HG02870 (cell line): ENCODE data around the gene HSPB9.

Experiments used
- ATAC-seq: cut with Tn5 transposase; IDR thresholded peaks from one replicate; pipeline ENCODE4 v1.9.1; 2021; ENCODE audit warnings: mild to moderate bottlenecking, moderate library complexity; ENCODE audit not compliant: unreplicated experiment

Gene HSPB9, protein sequence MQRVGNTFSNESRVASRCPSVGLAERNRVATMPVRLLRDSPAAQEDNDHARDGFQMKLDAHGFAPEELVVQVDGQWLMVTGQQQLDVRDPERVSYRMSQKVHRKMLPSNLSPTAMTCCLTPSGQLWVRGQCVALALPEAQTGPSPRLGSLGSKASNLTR

DNA sequence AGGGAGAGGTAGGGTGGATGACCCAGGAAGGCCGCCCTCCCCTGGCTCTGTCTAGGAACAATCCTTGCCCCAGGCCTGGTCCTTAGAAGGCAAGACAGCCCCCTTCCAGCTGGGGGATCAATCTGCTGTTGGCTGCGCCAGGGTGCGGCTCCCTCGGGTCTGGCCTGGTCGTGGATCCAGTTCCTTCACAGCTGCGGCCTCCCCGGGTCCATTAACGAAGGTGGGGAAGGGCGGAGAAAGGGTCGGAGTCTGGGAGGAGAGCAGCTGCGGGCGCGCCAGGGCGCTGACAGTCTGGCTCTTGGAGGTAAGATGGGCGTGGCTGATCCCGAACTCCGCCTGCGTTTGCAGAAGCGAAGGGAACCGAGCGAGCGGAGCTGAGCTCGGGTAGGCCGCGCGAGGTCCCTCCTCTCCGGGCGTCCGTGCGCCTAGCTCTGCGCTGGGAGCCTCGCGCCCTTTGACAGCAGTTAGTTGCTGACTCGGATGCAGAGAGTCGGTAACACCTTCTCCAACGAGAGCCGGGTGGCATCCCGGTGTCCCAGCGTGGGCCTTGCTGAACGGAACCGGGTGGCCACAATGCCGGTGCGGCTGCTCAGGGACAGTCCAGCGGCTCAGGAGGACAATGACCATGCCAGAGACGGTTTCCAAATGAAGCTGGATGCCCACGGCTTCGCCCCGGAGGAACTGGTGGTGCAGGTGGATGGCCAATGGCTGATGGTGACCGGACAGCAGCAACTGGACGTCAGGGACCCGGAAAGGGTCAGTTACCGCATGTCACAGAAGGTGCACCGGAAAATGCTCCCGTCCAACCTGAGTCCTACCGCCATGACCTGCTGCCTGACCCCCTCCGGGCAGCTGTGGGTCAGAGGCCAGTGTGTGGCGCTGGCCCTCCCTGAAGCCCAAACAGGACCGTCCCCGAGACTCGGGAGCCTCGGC is at the start of gene HSPB9:
Gene HSPB9, plus strand, starts transcription at position 434 of the 933 bp plus-strand sequence. Its CDS starts 47 bp downstream, at position 481.
- ATAC-seq, result no peak

DNA sequence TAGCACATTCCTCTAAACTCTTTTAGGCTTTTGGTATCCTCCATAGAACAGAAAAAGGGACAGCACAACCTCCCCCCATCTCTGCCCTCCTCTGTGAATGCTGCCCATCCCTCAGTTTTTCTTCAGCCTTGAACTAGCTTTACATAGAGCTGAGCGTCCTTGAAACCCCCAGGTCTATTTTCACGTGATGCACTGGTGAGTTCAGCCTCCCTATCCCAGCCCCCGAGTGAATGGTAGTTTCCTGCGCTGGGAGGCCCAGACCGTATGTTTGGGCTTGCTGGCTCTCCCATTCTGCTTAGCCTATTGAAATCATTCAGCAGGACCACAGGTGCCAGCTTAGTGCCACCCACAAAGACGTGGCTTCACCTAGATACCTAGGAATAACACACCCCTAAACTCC is 46.8 kb upstream of the HSPB9 start:
- ATAC-seq, result no peak

DNA sequence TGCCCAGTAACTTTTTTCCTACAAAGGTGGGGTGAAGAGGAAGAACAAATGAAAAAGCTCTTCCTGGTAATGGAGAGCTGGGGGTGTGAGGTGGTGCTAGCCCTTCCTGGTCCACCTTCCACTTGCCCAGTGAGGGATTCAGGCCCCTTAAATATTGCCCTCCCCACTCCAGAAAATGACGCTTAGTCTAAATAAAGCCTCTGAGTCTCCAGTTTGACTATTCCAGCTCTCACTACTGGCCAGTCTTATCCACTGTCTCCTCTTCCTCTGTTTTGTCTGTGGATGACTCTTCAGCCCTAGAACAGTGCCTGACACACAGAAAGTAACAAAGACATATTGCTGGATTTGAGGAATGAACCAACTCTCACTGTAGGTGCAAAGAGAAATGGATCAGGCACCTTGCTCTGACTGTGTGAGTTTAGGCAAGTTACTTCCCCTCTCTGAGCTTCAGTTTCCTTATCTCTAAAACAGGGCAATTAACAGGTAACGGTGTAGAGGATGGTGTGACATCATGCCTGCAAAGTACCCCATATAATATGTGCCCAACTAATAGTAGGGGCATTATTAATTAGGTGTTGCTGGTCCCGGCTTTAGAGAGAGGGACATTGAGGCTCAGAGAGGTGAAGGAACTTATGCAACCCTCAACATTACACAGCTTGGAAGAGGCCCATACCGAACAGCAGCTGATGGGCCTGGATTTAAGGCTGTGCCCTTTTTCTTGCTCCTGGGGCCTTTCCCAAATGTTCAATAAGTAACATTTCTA is 45.6 kb upstream of the HSPB9 start:
- no peak for ATAC-seq

DNA sequence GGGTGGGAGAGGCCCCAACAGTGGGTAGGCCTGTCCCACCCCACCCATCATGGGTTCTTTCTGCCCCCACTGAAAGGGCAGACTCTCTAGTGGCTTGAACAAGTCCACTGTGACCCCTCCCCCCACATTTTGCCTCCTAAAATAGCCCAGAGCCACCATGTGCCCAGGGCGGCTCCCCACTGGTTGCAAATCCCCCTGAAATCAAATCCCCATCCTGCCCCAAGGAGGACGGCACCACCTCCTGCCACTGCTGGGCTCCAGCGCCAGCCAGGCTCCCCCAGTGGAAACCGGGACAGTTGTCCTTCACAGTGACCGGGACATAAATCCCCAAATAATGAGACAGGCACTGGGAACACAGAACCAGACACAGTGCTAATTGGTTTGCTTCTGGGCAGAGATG is 44.8 kb upstream of the HSPB9 start:
- ATAC-seq, result no peak

DNA sequence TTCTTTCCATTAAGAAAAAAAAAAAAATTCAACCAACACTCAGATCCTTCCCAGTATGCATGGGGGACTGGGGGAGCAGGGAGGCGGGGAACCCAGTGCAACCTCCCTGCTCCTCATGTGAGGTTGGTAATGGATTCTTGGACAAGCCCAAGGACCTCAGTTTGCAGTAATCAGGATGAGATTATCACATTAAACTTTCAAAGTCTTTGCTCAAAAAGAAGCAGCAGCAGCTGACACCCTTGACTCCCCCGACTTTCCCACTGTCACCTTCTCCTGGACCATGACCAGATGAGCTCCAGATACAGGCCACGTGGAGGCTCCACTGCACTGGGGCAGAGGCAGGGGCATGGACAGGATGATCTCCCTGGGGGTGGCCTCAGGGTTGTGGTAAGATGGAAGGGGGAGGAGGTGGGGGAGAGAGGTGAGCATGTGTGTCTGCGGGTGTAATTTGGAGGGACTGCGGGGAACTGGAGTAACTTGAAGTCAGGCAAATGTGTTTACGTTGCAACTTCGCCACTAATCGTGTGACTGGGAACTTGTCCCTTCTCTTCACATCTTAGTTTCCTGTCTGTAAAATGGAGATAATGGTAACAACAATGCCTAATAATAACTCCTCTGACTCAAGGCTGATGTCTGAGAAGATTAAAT is 44.1 kb upstream of the HSPB9 start:
- ATAC-seq, result no peak

DNA sequence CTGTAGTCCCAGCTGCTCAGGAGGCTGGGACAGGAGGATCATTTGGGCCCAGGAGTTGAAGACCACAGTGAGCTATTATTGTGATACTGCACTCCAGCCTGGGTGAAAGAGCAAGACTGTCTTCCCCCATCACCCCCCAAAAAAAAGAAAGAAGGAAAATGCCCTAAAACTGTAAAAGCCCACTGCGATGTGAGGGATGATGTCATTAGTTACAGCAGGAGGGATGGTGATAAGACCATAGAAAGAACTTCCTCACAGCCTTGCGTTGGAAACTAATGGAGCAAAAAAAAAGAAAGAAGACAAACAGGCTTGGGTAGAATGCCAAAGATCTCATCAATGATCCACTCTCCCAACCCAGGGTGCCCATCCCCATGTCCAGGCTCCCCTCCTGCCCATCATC is 43.1 kb upstream of the HSPB9 start:
- ATAC-seq, result no peak

DNA sequence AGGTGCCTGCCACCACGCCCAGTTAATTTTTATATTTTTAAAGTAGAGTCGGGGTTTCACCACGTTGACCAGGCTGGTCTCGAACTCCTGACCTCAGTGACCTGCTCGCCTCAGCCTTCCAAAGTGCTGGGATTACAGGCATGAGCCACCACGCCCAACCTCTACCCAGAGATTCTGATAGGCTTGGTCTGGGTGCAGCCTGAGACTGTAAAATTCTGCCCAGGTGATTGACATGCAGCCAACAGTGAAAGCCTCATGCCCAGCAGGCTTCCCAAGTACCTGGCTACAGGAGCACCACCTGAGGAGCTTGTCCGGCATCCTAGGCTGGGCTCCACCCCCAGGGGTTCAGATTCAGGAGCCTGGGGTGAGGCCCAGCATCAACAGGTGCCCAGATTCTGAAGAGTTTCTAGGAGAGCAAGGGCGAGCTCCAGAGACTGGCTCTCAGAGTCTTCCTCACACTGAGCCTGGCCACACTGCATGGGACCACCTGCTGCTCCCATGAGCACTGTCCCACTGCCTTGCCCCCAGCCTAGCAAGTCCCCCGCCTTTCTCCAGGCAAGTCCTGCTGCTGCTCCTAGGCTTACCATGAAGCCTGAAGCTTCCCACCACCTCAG is 41.0 kb upstream of the HSPB9 start:
- no peak for ATAC-seq

DNA sequence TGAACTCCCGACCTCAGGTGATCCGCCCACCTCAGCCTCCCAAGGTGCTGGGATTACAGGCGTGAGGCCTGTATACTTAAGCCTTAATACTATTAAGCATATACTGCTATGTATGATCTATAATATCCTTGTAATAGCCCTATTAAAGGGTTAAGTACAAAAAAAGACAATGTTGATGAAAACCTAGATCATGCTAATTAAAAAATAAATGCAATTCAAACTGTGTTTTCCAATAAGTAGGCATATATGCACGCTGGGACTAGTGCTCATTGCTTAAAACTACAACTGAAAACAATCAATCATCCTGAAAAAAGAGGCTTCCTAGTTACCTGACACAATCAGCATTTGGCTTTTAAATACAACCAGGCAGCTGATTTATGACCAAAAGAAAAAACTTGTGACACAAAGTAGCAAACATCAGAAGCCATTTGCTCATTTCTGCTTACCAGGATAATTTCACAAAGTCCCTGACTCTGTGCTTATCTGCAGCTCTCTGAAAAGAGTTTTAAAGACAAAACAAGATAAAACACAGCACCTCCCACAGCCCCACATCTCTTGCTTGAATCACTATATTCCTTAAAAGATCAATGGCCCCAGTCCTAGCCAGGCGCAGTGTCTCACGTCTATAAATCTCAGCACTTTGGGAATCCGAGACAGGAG is 35.4 kb upstream of the HSPB9 start:
- no peak for ATAC-seq

DNA sequence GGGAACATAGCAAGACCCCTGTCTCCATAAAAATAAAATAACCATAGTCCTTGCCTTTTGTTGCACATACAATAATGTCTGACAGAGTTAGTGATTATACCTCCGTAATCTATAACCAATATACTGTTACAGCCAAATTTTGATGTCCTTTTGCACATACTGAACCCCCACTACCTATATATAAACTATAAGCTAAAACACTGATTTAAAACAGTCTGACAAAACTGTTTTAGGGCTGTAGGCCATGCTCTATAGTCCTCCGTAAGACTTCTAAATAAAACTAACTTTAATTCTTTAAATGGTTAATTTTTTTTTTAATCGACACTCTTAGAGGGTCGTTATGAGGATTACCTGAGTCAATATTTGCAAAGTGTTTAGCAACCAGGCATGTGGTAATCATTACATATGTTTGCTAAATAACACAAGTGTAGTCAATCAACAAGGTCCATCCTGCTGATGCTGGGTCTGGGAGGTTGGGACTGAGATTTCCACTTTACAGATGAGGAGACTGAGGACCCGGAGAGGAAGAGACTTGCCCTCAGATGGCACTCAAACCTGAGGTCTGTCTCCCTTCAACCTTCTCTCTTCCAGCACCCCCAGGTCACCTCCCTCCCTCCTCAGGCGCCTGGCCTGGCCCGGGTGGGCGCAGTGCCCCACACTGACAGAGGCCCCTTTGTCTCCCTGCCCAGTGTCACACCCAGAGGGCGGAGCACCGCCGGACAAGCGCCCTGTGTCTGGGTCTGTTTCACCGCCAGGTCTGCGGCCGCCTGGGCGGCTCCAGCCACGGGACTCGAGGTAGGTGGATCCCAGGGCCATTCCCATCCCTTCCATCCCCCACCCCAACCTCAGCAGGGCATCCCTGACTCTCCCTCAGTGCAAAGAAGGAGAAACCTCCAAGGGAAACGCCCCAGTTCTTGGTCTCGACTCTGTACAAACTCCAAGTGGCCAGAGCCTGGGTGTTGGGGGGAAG is 34.6 kb upstream of the HSPB9 start:
- ATAC-seq, result no peak

DNA sequence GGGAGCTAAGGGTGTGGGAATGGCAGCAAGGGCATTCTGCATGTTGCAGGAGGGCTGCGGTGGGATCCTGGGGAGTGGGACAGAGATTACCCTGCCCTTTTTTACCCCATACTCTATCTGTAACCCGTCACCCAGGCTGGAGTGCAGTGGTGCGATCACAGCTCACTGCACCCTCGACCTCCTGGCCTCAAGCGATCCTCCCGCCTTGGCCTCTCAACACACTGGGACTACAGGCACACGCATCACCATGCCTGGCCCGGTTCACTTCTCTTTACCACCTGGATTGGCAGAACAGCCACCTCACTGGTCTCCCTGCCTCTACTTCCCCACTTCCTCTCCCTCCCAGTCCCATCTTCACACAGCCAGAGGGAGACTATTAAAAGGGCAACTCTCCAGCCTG is 33.9 kb upstream of the HSPB9 start:
- no peak for ATAC-seq

DNA sequence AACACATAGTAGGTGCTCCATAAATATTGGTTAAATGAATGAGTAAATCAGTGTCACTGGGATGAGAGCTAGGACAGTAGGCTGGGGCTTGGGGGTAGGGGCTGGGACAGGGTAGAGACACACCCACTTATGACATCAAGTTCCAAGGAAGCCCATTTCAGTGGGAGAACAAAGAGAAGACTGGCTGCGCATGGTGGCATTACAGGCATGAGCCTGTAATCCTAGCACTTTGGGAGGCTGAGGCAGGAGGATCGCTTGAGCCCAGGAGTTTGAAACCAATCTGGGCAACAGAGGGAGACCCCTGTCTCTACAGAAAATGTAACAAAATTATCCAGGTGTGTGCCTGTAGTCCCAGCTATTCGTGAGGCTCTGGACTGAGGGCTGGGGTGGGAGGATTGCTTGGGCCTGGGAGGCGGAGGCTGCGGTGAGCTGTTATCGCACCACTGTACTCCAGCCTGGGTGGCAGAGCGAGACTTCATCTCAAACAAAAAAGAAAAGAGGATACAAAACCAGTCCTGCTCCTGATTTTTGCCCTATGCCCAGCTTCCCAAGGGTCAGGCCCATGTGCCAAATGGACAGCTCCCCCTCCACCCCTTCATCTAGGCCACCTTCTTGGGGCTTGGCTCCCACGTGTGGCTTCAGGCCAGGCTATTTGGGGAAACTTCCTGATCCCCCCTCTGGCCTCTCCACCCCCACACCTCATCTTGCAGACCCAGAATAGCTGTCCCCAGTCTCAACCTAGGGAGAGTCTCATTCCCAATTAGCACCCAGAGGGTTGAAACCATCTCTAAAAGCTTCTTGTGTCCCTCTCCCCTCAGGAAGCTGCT is 31.4 kb upstream of the HSPB9 start:
- ATAC-seq, result no peak

DNA sequence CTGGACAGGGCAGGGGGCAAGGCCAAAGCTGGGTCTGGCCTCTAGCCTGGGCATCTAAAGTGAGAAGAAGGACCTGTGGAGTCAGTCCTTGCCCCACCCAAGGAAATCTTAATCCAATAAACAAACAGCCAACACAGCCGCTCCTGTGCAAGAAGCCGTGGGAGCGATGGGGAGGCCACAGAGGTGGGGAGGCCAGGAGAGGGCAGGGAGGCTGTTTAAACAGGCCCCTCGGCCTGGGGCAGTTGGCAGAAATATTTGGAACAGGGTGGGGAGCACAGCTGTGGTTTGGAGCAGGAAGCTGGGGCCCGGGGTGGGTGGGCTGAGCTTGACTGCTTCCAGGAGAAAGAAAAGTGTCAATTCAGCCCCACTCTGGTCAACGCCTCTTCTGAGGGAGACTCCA is 29.7 kb upstream of the HSPB9 start:
- ATAC-seq, result no peak

DNA sequence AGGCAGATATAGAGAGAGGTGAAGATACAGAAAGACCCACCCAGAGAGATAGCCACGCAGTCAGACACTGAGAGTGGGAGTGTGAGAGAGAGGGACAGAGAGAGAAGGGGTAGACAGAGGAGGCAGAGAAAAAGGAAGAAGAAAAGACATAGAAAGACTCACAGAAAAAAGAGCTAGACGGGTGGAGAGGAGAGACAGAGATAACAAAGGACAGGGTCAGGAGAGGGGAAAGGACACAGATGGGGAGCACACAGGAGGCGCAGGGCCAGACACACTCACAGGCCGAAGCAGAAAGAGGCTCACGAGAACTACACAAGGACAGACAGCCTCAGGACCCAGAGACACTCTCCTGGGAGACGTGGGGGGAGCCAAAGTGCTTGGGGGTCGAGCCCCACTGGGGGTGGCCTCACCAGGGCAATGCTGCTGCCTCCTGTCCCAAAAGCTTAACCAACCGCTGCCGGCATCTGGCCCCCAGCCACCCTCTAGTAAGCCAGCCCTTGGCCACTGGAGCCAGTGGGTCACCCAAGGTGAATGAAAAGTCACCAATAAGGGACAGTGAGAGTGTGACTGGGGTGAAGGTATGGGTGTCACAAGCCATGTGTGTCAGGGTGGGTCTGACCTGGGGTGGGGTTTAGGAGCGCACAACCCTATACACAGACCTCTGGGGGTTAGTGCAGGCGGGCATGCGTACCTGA is 28.1 kb upstream of the HSPB9 start:
- ATAC-seq, result no peak

DNA sequence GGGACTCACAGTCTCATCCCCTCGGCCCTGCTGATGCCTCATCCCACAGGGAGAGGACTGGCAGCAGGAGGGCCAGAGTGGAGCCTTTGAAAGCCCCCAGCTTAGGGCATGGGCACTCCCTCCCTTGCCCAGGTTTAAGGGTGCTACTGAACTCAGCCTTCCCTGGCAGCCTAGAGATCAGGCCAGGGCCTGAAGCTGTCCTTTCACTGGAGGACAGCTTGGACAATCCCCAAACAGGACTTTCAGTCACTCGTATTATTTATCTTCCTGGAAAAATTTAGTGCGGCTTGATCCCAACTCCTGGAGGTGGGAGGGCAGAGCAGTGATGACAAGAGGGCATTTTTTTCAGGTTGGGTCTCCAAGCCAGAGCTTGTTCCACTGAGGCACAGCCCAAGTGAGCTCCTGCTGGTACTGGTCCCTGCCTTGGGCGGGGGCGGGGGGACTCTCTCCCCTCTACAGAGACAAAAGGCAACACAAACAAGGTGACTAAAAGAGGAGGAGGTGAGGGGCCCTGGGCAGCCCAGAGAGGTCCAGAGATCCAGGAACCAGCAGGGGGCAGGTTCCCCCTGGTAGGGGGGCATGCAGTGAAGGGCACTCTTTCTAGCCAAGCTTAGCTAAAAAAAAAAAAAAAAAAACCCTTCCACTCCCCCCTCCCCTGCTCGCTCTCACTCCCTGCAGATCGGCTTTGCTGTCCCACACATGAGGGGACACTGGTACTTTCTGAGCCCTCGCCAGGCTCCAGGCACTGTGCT is 26.1 kb upstream of the HSPB9 start:
- no peak for ATAC-seq

DNA sequence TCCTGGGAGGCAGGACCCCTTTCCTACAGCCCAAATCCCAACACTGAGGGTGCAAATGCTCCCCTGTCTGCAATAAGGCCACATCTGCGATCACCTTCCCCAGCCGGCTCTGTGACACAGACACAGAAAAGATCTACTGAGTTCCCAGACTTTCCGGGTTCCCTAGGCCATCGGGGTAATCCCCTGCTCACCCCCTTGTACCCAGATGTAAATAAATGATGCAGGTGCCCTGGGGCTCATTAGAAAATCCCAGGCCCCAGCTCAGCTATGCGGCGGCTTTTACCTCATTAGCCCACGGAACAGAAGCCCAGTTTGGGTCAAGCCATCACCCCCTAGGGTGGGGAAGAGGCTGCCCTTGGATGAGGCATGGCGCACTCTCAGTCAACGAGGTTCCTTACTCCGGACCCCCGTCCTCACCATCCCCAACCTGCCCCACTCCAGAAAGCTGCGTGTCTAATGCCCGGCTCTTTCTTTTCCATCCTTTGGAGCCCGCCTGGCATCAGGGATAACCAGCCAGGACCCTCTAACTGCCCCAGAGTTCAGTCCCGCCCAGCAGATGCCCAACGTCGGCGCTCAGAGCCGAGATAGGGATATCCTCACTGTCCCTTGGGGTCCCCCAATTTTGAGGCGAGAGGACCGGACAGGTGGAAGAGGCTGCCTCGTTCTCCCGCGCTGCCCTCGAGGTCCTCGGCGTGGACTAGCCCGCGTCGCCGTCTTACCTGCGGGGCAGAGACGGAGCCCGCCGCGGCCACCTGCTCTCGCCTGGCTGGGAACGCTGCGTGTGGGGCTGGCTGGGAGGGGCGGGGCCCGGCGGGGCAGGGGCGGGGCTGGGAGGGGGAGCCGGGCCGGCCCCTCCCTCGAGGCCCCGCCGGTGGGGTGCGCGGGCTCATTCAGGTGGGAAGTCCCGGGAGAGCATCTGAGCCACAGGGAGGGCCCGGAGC is 24.6 kb upstream of the HSPB9 start, which contains the start of gene ZNF385C:
Gene ZNF385C, minus strand, starts transcription at position 783 of the 941 bp plus-strand sequence. CDS start 35,417 bp downstream, outside the sequence.
- ATAC-seq, result no peak
